ENCODE results near the gene CCDC183.
"Not testable (repeated sequence)": the region's sequence is repeated elsewhere in the genome, so short reads cannot be mapped to it uniquely, and the experiment has no call there.

Gene CCDC183

DNA sequence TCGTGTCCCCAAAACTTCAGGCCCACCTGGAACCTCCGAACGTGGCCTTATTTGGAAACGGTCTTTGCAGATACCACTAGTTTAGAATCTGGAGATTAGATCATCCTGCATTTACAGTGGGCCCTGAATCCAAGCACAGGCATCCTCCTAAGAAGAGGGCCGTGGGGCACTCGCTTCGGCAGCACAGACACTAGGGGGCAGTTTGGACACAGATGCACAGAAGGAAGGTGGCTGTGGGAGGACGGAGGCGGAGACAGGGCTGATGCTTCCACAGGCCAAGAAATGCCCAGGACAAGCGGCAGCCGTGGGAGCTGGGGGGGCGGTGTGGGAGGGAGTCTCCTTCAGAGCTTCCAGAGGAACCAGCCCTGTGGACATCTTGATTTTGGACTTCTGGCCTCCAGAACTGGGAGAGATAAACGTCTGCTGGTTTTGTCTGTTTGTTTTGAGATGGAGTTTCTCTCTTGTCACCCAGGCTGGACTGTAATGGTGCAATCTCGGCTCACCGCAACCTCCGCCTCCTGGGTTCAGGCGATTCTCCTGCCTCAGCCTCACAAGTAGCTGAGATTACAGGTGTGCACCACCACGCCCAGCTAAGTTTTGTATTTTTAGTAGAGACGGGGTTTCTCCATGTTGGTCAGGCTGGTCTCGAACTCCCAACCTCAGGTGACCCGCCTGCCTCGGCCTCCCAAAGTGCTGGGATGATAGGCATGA is 35.1 kb upstream of the CCDC183 start:
- DNase-seq: peak in 36 of 56 donors; percentile 9 to 63 (median 32)

DNA sequence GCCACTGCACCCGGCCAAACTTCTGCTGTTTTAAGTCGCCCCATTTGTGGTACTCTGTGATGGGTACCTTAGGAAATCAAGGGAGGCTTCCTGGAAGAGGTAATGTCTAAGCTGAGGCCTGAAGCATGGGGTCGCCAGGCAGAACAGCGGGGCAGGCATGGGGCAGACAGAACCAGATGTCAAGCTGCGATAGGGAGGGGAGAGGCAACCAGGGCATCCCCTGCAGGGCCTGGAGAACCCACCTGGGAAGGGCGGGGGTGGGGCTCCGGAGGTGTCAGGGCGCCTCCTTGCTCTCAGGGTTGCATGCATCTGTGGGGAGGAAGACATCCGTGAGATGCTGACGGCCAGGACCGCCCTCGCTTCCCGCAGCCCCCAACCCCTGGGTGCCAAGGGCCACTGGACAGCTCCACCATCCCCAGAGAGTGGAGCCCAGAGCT is 34.6 kb upstream of the CCDC183 start:
- DNase-seq: no peak

DNA sequence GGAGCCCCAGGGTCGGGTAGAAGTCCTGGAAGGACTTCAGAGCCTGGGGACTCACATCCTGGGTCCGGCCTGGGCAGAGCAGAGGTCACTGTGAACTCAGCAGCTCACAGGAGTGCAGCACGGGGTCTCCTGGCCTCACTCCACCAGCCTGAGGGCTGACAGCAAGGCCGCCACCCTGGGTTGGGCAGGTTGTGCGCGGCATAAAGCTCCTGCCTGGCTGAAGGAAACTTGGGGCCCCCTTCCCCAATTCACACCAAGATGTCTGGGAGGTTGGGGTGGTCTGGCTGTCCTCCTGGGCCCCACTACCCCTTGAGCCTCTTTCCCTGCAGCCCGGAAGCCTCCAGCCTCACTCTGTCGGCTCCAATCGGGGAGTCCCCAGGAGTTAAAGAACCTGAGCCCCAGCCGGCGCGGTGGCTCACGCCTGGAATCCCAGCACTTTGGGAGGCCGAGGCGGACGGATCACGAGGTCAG is 33.9 kb upstream of the CCDC183 start:
- no peak for DNase-seq

DNA sequence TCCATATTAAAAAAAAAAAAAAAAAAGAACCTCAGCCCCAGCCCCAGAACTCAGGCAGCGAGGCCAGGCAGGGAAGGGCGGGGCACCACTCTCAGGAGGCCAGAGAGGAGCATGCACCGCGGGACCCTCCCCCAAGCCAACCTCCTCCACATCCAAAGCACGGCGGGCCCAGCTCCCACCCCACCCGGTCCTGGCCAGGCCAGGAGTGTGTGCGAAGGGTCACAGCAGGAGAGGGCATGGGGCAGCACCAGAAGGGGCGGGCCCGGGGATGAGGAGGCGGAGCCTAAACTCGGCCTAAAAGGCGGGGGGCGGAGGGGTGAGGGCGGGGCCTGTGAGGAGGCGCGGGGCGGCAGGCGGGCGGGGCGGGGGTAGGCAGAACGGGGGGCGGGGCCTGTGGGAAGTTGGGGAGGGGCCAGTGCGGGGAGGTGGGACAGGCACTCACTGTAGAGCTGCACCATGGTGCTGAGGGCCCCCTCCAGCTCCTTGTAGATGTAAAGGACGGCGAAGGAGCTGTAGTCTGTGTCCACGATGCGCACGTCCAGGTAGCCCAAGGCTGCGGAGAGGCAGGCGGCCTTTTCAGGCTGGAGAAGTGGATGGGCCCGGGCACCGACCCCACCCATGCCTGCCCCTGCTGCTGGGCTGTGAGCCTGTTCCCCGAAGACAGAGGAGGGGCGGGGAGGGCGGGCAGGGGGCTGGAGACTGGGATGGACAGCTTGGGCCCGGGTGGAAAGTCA is 33.1 kb upstream of the CCDC183 start:
- no peak for DNase-seq

DNA sequence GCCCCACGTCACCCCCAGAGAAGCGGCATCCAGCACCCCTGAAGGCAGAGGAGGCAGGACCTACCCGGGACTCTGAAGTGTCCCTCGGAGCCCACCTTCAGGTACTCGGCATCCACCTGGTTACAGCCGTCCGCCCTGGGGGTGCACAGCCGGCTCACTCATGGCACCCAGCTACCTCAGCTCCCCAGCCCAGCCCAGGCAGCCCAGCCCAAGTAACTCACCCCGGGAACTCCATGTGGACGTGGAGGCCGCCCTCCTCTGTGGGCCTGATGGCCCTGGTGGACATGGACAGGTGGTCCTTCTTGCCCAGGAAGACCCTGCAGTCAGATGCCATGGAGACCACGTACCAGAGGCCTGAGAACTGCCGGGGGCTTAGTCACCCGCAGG is 32.5 kb upstream of the CCDC183 start:
- no peak for DNase-seq

DNA sequence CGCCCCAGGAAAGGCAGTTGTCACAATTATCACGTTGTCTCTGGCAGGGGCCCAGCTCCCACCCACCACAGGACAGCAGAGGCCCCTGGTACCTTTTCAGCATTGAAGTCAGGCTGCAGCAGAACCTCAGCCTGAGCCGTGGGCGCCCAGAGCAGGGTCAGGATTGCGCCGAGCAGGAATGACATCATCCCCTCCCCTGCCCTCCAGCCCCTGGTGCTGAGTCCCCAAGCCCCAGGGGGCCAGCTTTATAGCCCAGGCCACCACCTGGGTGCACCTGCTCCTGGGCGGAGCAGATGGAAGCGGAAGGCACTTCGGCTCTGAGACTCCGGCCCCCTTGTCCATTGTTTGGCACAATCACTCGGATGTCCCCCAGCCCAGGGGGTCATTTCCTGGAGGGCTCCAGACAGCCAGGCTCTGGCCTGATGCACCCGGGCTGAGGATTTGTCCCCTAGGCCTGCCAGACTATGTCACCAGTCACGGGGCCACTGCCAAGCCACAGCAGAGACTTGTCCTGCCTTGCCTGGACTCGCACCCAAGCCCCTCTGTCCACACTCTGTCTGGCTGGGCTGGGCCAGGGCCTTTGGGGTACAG is 31.7 kb upstream of the CCDC183 start, which contains the start of gene LCN15:
LCN15 (minus strand) TSS at position 218 of the 591 bp plus-strand sequence; CDS start at position 188, 30 bp downstream.
- DNase-seq: no peak

DNA sequence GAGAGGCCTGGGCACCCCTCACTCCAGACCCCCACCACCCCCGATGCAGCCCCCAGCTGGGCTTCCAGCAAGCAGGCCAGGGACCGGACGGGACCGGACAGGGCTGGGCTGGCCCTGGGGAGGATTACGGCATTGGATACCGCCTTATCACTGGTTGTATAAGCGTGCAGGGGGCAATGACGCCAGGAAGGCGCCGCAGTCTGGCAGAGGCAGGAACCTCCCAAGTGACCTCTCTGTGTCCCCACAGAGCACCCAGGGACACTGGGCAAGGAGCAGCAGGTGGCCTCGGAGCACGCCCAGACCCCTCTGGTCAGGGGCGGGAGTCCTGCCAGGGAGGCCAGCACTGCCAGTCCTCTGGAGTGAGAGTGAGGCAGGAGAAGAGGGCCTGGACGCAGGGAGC is 31.1 kb upstream of the CCDC183 start:
- no peak for DNase-seq

DNA sequence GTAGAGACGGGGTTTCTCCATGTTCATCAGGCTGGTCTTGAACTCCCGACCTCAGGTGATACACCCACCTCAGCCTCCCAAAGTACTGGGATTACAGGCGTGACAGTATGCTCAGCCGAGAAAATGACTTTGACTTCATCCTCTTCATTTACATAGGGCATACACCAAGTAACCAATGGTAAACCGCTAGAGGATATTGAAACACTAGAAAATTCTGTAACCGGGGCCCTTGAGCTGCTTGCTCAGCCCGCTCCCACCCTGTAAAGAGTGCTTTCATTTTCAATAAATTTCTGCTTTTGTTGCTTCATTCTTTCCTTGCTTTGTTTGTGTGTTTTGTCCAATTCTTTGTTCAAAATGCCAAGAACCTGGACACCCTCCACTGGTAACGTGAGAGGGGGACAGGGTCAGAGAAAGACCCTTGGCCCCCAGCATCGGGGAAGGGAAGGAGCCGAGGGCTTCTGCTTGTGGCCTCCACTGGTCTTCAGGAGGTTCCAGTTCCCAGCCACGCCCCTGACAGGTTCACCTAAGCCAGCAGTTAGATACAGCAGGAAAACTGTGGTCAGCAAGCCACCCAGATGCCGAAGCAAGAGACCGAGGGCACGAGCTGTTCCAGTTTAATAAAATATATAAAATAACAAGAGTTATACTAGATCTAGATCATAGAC is 30.3 kb upstream of the CCDC183 start:
- DNase-seq: not testable (repeated sequence)

DNA sequence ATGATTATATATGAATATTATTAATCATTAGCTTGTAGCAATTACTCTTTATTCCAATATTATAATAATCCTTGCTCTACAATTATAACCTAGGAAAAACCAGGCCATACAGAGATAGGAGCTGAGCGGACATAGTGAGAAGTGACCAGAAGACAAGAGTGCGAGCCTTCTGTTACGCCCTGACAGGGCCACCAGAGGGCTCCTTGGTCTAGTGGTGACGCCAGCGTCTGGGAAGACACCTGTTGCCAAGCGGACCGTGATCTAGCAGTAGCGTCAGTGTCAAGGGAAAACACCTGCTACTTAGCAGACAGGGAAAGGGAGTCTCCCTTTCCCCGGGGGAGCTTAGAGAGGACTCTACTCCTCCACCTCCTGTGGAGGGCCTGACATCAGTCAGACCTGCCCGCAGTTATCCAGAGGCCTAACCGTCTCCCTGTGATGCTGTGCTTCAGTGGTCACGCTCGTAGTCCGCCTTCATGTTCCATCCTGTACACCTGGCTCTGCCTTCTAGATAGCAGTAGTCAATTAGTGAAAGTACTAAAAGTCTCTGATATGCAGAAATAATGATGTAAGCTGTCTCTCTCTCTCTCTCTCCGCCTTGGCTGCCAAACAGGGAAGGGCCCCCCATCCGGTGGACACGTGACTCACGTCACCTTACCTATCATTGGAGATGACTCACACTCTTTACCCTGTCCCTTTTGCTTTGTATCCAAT is 29.6 kb upstream of the CCDC183 start:
- peak in 29 of 56 donors; percentile 8 to 70 (median 42) for DNase-seq

DNA sequence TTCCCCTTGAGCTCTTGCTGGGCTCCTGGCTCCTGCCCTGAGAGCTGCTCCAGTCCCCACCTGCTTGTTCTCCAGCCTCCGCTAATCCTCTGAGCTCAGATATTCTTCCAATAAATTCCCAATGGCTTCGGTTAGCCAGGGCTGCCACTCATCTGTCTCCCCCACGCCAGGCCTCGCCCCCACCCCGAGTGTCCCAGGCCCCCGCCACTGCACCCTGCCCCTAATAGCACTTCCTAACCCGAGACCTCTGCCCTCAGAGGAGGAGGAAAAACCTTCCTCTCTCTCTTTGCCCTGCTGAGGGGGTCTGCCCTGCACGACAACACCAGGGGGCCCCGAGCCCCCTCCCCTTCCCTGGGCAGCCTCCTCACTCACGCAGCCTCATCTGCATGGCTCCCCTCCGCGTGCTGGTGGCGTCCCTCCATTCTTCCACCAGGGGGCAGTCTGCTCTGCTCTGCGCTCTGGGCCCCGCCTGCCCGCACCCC is 26.4 kb upstream of the CCDC183 start:
- peak in 9 of 56 donors; percentile 9 to 56 (median 30) for DNase-seq

DNA sequence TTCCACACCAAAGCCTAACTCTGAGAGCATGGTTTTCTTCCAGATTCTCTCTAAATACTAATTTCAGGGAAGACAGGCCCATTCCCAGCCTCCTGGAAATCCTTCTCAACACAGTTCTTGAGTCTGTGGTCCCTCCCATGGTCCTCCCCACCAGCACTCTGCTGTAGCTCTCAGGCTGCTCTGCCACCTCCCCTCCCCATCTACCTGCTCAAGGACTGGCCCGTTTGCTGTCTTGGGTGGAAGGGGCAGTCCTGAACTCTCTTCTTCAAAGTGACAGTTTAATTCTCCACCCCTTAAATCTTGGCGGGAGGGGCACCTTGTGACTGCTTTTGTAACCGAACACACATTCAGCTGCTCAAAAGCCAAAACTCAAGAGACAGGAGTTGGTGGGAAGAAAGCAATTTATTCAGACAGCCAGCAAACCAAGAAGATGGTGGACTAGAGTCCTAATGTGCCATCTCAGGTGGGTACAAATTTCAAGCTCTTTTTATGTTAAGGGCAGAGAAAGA is 24.2 kb upstream of the CCDC183 start:
- no peak for DNase-seq

DNA sequence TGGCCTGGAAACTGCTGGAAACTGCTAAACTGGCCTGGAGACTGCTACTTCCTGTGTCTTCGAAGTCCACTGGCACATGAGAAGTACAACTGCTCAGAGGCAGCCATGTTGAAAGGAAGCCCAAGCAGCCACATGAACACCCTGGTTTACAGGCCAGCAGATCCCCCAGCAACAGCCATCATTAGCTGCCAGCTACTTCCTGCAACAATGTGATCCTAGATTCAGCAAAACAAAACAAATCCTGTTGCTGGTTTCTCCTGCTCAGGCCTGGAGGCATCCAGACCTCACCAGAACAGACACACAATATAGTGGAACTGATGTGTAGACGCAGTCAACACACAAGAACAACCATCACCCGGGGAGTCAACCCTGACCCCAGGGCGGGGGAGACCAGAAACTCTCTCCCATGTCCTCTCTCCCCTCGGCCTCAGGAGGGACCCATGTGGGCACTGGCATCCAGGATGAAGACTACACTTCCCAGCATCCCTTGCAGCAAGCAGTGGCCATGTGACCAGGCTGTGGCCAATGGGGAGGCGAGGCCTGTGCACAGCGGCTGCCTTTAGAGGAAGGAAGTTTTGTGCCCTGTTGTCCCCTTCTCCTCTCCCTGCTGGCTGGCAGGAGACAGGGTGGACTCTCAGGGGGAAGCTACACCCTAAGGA is 22.6 kb upstream of the CCDC183 start:
- peak in 10 of 56 donors; percentile 7 to 37 (median 19) for DNase-seq

DNA sequence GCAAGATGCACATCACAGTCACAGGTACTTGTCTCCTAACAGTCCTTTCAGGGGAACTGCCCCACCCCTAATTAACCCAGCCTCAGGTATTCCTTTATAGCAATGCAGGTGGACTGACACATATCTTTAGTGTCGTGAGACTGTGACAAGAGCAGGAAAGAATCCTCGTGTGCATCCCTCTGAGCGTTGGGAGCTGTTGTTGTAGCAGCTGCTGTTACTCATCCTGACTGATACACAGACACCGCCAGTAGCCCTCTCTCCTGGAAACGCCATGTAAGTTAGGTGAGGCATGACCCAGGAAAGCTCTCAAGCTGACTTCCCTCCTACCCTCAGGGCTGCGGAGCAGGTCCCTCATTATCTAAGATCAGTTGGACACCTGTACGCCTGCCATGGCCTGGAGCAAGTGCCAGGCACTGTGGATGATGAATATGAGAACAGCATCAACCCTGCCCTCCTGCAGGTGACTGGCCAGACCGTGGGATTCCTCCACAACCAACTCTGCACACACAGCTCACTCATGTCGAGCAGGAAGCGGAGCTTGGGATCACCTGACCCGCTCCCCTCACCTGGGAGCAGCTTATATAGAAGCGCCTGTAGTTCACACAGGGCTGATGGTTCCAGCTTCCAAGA is 21.6 kb upstream of the CCDC183 start:
- DNase-seq: no peak

DNA sequence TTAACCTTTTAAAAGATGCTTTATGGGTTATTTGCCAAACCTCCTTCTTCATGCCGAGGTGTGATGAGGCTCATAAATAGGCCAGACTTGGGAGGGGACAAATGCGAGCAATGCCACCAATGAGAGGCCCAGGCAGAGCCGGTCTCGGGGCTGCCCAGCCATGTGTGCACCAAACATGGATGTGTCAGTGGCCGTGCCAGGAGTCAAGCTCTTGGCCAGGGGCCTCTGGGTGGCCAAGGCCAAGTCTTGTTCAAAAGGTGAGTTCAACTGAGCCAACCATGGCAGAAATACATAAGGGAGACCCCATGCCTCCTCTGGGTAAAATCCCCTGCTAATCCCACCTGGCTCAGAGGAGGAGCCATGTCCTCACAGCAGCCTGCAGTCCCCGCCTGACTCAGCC is 20.9 kb upstream of the CCDC183 start:
- no peak for DNase-seq

DNA sequence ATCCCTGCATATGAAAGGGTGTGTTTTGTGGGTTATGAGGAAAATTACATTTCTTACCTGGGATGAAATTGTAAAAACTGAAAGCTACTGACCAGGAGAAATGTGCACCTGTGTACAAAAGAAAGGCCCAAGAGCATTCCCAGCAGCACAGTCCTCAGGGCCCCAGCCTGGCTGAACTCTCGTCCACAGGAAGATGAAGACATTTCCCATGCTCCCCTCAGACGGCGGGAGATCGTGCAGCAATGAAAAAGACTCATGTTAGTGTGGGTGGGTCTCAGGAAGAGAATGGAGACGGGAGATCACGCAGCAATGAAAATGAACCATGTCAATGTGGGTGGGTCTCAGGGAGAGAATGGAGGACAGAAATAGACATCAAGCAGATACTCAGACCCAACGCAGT is 19.2 kb upstream of the CCDC183 start:
- no peak for DNase-seq

DNA sequence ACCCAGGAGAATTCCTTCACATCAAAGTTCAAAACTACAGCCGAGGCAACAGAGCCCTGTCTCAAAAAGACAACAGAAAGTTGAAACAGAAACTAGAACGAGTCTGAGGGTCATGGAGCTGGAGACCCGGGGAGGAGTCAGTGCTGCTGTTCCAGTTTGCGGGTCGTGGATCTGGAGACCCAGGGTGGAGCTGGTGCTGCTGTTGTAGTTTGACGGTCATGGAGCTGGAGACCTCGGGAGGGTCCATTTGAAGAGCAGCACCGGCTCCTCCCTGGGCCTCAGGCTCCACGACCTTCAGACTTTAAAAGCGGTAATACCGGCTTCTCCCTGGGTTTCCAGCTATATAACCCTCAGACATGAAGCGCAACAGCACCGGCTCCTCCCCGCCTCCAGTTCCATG is 18.8 kb upstream of the CCDC183 start:
- no peak for DNase-seq

DNA sequence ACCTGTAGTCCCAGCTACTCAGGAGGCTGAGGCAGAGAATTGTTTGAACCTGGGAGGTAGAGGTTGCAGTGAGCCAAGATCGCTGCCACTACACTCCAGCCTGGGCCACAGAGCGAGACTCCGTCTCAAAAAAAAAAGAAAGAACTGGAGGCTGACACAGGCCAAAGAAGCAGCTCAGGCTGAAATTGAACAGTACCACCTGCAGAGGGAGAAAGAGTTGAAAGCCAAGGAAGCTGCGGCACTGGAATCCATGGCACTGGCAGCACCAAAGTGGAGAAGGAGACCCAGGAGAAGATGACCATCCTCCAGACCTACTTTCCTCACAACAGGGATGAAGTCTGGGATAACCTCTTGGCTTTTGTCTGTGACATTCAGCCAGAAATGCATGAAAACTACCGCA is 16.3 kb upstream of the CCDC183 start:
- no peak for DNase-seq

DNA sequence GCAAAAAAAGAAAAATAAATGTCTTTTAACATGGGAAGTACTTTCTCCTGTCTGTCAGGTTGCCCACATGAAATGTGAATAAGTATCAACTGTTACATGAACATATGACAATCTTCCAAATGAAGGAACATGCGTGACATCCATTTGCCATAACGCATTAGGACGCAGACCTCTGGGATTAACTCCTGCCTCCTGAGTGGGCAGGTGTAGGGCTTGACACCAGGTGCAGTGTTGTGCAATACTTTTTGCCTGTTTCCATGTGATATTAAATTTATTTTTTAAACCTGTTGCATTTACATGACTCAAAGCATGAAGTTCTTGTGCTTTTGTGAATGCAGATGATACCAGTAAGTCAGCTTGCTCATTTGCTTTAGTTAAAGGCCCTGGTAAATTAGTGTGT is 13.7 kb upstream of the CCDC183 start:
- DNase-seq: no peak

DNA sequence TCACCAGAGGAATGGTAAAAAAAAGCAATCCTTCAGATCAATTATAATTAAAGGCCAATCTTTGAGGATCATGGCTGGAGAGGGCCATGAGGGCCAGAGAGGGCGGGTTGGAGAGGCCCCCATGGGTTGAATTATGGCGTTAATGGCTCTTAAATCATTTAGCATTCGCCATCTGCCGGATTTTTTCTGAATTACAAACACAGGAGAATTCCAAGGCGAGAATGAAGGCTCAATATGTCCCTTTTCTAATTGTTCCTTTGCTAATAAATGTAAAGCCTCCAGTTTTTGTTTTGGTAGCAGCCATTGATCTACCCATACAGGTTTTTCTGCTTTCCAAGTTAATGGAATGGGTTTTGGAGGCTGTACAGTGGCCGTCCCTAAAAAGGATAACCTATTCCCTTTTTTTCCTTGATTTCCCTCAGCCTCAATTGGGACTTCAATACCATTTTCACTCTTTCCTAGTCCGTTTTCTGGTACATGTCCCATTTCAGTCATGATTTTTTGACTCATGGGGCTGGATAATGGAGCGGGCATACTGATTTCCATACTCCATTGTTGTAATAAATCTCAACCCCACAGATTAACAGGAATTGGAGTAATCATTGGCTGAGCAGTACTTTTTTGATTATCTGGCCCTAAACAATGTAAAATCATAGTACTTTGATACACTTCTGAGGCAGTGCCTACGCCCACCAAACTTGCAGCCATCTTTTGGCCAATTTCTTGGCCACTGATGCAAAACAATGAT is 11.7 kb upstream of the CCDC183 start:
- DNase-seq: peak in 3 of 56 donors; percentile 34 to 56 (median 40)

Measured in amygdala (tissue), 56 donors.